Measurements from ENCODE around the gene ZNF865. TPM values are rescaled to one million over a fixed set of nuclear protein-coding genes. Genes with fewer than 3 reads are reported as not detected.
A peak's percentile ranks its signal among the peaks of the same experiment; 100 is the strongest.

The ZNF865 gene
- polyA plus RNA-seq, 1 donor, result 7.6 TPM

GRCh38 chr19:55623561-55623960 is 18.1 kb downstream of the ZNF865 start:
- no peak for DNase-seq (ENCODE audit: low read depth)

- peak; percentile 72 for DNase-seq (ENCODE audit: low read depth)
These were observed 18.9 kb downstream of the ZNF865 start, which contains the start of gene ZNF784 for GRCh38 chr19:55624109-55625003. Gene ZNF784 (minus strand): TSS chr19:55624566. CDS start chr19:55624561, 5 bp downstream.

- DNase-seq (ENCODE audit: low read depth), result no peak
These were observed 19.5 kb downstream of the ZNF865 start for GRCh38 chr19:55625004-55625326.

GRCh38 chr19:55626350-55626749 is 20.9 kb downstream of the ZNF865 start:
- DNase-seq (ENCODE audit: low read depth), result no peak

GRCh38 chr19:55632463-55632834 is 27.0 kb downstream of the ZNF865 start:
- DNase-seq (ENCODE audit: low read depth), result peak; percentile 81

GRCh38 chr19:55633861-55634260 is 28.4 kb downstream of the ZNF865 start:
- no peak for DNase-seq (ENCODE audit: low read depth)

- no peak for DNase-seq (ENCODE audit: low read depth)
These were observed 29.9 kb downstream of the ZNF865 start for GRCh38 chr19:55635334-55635717.

- no peak for DNase-seq (ENCODE audit: low read depth)
These were observed 30.5 kb downstream of the ZNF865 start for GRCh38 chr19:55635856-55636440.

GRCh38 chr19:55636723-55637122 is 31.3 kb downstream of the ZNF865 start:
- no peak for DNase-seq (ENCODE audit: low read depth)

- no peak for DNase-seq (ENCODE audit: low read depth)
These were observed 32.1 kb downstream of the ZNF865 start for GRCh38 chr19:55637534-55637933.

- no peak for DNase-seq (ENCODE audit: low read depth)
These were observed 33.5 kb downstream of the ZNF865 start for GRCh38 chr19:55638864-55639359.

GRCh38 chr19:55640043-55640576 is 34.7 kb downstream of the ZNF865 start:
- DNase-seq (ENCODE audit: low read depth), result no peak

GRCh38 chr19:55640577-55641425 is 35.4 kb downstream of the ZNF865 start, which contains the start of gene ZNF580:
Gene ZNF580 (plus strand): TSS chr19:55641002. CDS start chr19:55642509, 1,507 bp downstream.
- no peak for DNase-seq (ENCODE audit: low read depth)

- DNase-seq (ENCODE audit: low read depth), result no peak
These were observed 36.1 kb downstream of the ZNF865 start for GRCh38 chr19:55641426-55642152.

- no peak for DNase-seq (ENCODE audit: low read depth)
These were observed 36.9 kb downstream of the ZNF865 start for GRCh38 chr19:55642153-55643002.

- DNase-seq (ENCODE audit: low read depth), result no peak
These were observed 37.8 kb downstream of the ZNF865 start, which contains the start of gene ZNF581 for GRCh38 chr19:55643003-55643886. Gene ZNF581 (plus strand): TSS chr19:55643649. CDS start chr19:55644572, 923 bp downstream.

GRCh38 chr19:55643887-55644176 is 38.4 kb downstream of the ZNF865 start:
- no peak for DNase-seq (ENCODE audit: low read depth)

- DNase-seq (ENCODE audit: low read depth), result no peak
These were observed 38.9 kb downstream of the ZNF865 start for GRCh38 chr19:55644191-55644833.
